Measurements from ENCODE around the gene AEBP2. TPM values are rescaled to one million over a fixed set of nuclear protein-coding genes. Genes with fewer than 3 reads are reported as not detected.

AEBP2 gene
- polyA plus RNA-seq, 1 donor (not counting 4 experiments of a cell fraction or from before 2014, with no cell fraction given) = 19.6 TPM

DNA sequence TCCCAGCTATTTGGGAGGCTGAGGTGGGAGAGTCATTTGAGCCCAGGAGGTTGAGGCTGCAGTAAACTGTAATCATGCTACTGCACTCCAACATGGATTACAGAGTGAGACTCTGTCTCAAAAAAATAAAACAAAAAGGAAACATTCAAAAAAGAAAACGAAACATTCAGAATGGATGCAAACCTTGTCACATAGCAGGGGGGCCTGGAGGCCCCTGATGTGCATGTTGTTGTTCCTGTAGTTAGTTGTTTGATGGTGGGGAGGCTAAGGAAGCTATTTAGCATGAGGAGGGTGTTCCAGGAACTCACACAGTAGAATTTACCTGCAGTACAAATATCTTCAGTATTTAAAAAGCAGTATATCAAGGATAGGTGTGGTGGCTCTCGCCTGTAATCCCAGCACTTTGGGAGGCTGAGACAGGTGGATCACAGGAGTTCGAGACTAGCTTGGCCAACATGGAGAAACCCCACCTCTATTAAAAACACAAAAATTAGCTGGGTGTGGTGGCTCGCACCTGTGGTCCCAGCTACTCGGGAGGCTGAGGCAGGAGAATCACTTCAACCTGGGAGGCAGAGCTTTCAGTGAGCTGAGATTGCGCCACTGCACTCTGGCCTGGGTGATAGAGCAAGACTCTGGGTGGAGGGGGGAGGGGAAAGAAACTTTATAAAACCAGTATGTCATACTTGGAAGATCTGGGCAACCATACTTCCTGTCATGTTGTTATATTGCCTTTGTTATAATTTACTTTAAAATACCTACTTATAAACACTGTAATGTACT, 17.6 kb upstream of the AEBP2 start:
- Histone ChIP-seq H3K79me2 (ENCODE audit: control insufficient read depth, insufficient read depth, low read length) (no peaks in the 10 kb centered on the region), H3K4me2 (ENCODE audit: control insufficient read depth, extremely low read depth, insufficient read depth, low read depth, low read length) (no peak overlapping the region), H3K9me3 (ENCODE audit: control insufficient read depth, low read depth, low read length) (no peaks in the 10 kb centered on the region), H3K4me3 (ENCODE audit: control insufficient read depth in 2 of 3, extremely low read depth in 1 of 3, insufficient read depth in 2 of 3, low read depth in 1 of 3, low read length in 3 of 3) (no peak overlapping the region), H3K9ac (ENCODE audit: control insufficient read depth, extremely low read depth, insufficient read depth, low read length) (no peak overlapping the region), H3K36me3 (ENCODE audit: control insufficient read depth in 2 of 2, extremely low read depth in 1 of 2, insufficient read depth in 2 of 2, low read length in 2 of 2) (no peaks in the 10 kb centered on the region), H3K4me1 (ENCODE audit: control insufficient read depth, extremely low read depth, insufficient read depth, low read length) (no peaks in the 10 kb centered on the region), H2AFZ (ENCODE audit: control insufficient read depth, low read length) (no peak overlapping the region), H3K9me1 (ENCODE audit: control insufficient read depth, extremely low read depth, insufficient read depth, low read length) (no peaks in the 10 kb centered on the region), H3K27me3 (ENCODE audit: control insufficient read depth, extremely low read depth, insufficient read depth, low read length) (no peaks in the 10 kb centered on the region), H3K27ac (ENCODE audit: control insufficient read depth, insufficient read depth, low read length) (no peak overlapping the region), H4K20me1 (ENCODE audit: control insufficient read depth, extremely low read depth, insufficient read depth, low read length) (no peaks in the 10 kb centered on the region)
- FAIRE-seq (no peak), DNase-seq (ENCODE audit: low read depth, low spot score) (no peak)
- TF ChIP-seq, protein P1, sequence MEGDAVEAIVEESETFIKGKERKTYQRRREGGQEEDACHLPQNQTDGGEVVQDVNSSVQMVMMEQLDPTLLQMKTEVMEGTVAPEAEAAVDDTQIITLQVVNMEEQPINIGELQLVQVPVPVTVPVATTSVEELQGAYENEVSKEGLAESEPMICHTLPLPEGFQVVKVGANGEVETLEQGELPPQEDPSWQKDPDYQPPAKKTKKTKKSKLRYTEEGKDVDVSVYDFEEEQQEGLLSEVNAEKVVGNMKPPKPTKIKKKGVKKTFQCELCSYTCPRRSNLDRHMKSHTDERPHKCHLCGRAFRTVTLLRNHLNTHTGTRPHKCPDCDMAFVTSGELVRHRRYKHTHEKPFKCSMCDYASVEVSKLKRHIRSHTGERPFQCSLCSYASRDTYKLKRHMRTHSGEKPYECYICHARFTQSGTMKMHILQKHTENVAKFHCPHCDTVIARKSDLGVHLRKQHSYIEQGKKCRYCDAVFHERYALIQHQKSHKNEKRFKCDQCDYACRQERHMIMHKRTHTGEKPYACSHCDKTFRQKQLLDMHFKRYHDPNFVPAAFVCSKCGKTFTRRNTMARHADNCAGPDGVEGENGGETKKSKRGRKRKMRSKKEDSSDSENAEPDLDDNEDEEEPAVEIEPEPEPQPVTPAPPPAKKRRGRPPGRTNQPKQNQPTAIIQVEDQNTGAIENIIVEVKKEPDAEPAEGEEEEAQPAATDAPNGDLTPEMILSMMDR (optimal IDR thresholded peaks at IDR 0.05 in 1 of 3, IDR thresholded peaks at IDR 0.05 in 1 of 3, conservative IDR thresholded peaks at IDR 0.05 in 1 of 3; ENCODE audit: extremely low read depth in 1 of 3, insufficient read depth in 2 of 3, low read length in 3 of 3) = no peak
- no peak for TF ChIP-seq EZH2 (IDR thresholded peaks at IDR 0.05; ENCODE audit: low read length)
- dilution Hi-C loops (cut with MboI; ENCODE audit: extremely low pct_ligation_motif_present, low sequenced_read_pairs) = no loop called here

DNA sequence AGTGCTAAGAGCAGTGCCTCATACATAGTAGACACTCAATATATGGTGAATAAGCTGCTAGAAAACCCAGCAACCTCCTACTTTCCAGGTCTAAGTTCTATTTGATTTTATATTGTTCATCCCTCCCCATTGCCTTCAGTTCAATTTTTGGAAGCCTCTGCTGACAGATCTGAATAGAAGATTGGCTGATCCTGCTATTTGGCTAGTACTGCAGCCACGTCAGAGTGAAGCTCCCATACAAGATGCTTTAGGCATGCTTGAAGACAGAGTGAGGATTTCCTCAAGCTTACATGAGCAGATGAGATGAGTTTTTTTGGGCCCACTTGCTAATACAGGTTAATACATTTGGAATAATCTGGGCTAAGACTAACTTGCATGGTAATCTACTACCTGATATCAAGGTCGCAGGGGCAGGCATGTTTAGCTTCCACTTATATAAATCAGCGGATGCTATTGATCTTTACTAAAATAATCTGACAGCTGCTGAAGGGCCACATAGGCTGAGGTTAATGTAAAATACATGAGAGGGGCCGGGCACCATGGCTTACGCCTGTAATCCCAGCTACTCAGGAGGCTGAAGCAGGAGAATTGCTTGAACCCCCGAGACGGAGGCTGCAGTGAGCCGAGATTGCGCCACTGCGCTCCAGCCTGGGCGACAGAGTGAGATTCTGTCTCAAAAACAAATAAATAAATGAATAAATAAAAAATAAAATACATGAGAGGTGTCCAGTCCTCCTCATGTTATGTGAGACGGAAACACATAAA, 15.9 kb upstream of the AEBP2 start:
- Histone ChIP-seq H3K79me2 (ENCODE audit: control insufficient read depth, insufficient read depth, low read length) (no peaks in the 10 kb centered on the region), H3K9me3 (ENCODE audit: control insufficient read depth, low read depth, low read length) (no peaks in the 10 kb centered on the region), H3K9me1 (ENCODE audit: control insufficient read depth, extremely low read depth, insufficient read depth, low read length) (no peaks in the 10 kb centered on the region), H3K27ac (ENCODE audit: control insufficient read depth, insufficient read depth, low read length) (no peak overlapping the region), H4K20me1 (ENCODE audit: control insufficient read depth, extremely low read depth, insufficient read depth, low read length) (no peaks in the 10 kb centered on the region), H3K36me3 (ENCODE audit: control insufficient read depth in 2 of 2, extremely low read depth in 1 of 2, insufficient read depth in 2 of 2, low read length in 2 of 2) (no peaks in the 10 kb centered on the region), H3K4me1 (ENCODE audit: control insufficient read depth, extremely low read depth, insufficient read depth, low read length) (peaks cover 3% of the 10 kb centered on the region), H3K9ac (ENCODE audit: control insufficient read depth, extremely low read depth, insufficient read depth, low read length) (no peak overlapping the region), H2AFZ (ENCODE audit: control insufficient read depth, low read length) (no peak overlapping the region), H3K27me3 (ENCODE audit: control insufficient read depth, extremely low read depth, insufficient read depth, low read length) (no peaks in the 10 kb centered on the region), H3K4me3 (ENCODE audit: control insufficient read depth in 2 of 3, extremely low read depth in 1 of 3, insufficient read depth in 2 of 3, low read depth in 1 of 3, low read length in 3 of 3) (no peak overlapping the region), H3K4me2 (ENCODE audit: control insufficient read depth, extremely low read depth, insufficient read depth, low read depth, low read length) (no peak overlapping the region)
- DNase-seq (ENCODE audit: low read depth, low spot score) = no peak
- TF ChIP-seq, protein P1 (optimal IDR thresholded peaks at IDR 0.05 in 1 of 3, IDR thresholded peaks at IDR 0.05 in 1 of 3, conservative IDR thresholded peaks at IDR 0.05 in 1 of 3; ENCODE audit: extremely low read depth in 1 of 3, insufficient read depth in 2 of 3, low read length in 3 of 3) = no peak
- no peak for TF ChIP-seq EZH2 (IDR thresholded peaks at IDR 0.05; ENCODE audit: low read length)
- dilution Hi-C loops (cut with MboI; ENCODE audit: extremely low pct_ligation_motif_present, low sequenced_read_pairs) = no loop called here
- no peak for FAIRE-seq
